Prostate gland (tissue), 2 donors: Measurements from ENCODE around the gene LCN12.

Source experiments
- CTCF ChIP-seq, 4 experiments: fragments of 200-600 bp in 2 of 4; fragments of 450-650 bp in 2 of 4; sonication (generic) in 2 of 4; IDR thresholded peaks; 1 replicate in 3 of 4; 2 replicates in 1 of 4; pipeline ENCODE4 v1.5.1; 2016 to 2019; ENCODE audit warnings: antibody characterized with exemption in 4 of 4, mild to moderate bottlenecking in 2 of 4, moderate library complexity in 2 of 4
- POLR2A ChIP-seq: fragments of 450-650 bp; IDR thresholded peaks from one replicate; pipeline ENCODE4 v1.6.1; 2016; ENCODE audit warnings: antibody characterized with exemption, mild to moderate bottlenecking

- TF ChIP-seq POLR2A (no peak), CTCF (IDR thresholded peaks at IDR 0.05) (no peak)
Observed at GRCh38 chr9:136937186-136938001, 14.7 kb upstream of the LCN12 start.
